Measurements from ENCODE around the gene SBNO1. TPM values are rescaled to one million over a fixed set of nuclear protein-coding genes. Genes with fewer than 3 reads are reported as not detected.

Gene SBNO1
- 15.7 to 27.7 TPM (median 25.3 TPM) in 5 replicates for total RNA-seq (2022; extraction: Qiagen RNA extraction; ENCODE audit: low read depth)

DNA sequence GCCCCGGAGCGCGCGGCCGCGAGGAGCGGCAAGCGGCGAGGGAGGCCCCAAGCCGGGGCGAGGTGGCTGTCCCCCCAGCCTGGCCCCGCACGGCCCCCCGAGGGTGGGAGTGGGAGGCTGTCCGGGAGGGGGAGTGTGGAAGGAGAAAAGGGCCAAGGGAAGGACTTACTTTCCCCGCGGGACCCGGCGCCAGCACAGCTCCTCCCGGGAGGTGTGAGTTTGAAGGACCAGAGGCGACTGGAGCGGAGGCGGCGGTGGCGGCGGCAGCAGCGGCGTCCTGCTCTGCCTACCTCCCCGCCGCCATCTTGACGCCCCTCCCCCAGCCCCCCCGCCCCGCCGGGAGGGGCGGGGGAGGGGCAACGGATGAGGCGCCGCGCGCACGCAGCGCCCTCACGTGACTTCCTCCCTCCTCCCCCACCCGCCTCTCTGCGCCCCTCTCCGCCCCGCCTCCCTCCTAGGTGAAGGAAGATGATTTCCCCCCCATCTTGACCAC lies at the start of gene SBNO1:
Gene SBNO1, minus strand, starts transcription at position 316 of the 493 bp plus-strand sequence. CDS start 14,406 bp downstream, outside the sequence.

Other genes with a start within 250 kb of the SBNO1 start
- gene PITPNM2, start 213.8 kb downstream of the SBNO1 start, total RNA-seq (2022; extraction: Qiagen RNA extraction; ENCODE audit: low read depth), result 11.7 to 20.3 TPM (median 16.9 TPM) in 5 replicates
- 19.3 to 27.6 TPM (median 20.5 TPM) in 5 replicates for gene MPHOSPH9, start 131.7 kb downstream of the SBNO1 start, total RNA-seq (2022; extraction: Qiagen RNA extraction; ENCODE audit: low read depth)
- 13.9 to 21.5 TPM (median 16.6 TPM) in 5 replicates for gene MTRFR, start 131.4 kb downstream of the SBNO1 start, total RNA-seq (2022; extraction: Qiagen RNA extraction; ENCODE audit: low read depth)
- 97.7 to 187 TPM (median 163 TPM) in 5 replicates for gene CDK2AP1, start 93.0 kb downstream of the SBNO1 start, total RNA-seq (2022; extraction: Qiagen RNA extraction; ENCODE audit: low read depth)
- 48.6 to 55.5 TPM (median 53.9 TPM) in 5 replicates for gene KMT5A, start 19.3 kb upstream of the SBNO1 start, total RNA-seq (2022; extraction: Qiagen RNA extraction; ENCODE audit: low read depth)
- 1.5 to 1.7 TPM (median 1.7 TPM) in 5 replicates for gene RILPL2, start 71.8 kb upstream of the SBNO1 start, total RNA-seq (2022; extraction: Qiagen RNA extraction; ENCODE audit: low read depth)
- 19.1 to 23.0 TPM (median 19.7 TPM) in 5 replicates for gene SNRNP35, start 93.3 kb upstream of the SBNO1 start, total RNA-seq (2022; extraction: Qiagen RNA extraction; ENCODE audit: low read depth)
- gene RILPL1, start 168.9 kb upstream of the SBNO1 start, total RNA-seq (2022; extraction: Qiagen RNA extraction; ENCODE audit: low read depth), result 8.6 to 14.3 TPM (median 14.2 TPM) in 5 replicates
- gene TMED2, start 219.7 kb upstream of the SBNO1 start, total RNA-seq (2022; extraction: Qiagen RNA extraction; ENCODE audit: low read depth), result 158 to 198 TPM (median 188 TPM) in 5 replicates
- 28.9 to 35.1 TPM (median 32.5 TPM) in 5 replicates for gene DDX55, start 237.3 kb upstream of the SBNO1 start, total RNA-seq (2022; extraction: Qiagen RNA extraction; ENCODE audit: low read depth)